IMR-90 (cell line): ENCODE results near the gene RPS27. TPM values are rescaled to one million over a fixed set of nuclear protein-coding genes. Genes with fewer than 3 reads are reported as not detected.

Source experiments
- ATAC-seq: fragments of 200-7000 bp; cut with Tn5 transposase; 2 replicates; pipeline ENCODE4 v1.9.1; 2020; ENCODE audit warnings: low read depth, mild to moderate bottlenecking, moderate library complexity
- BruUV-seq: library from RNA; stranded (reverse); fragments of 400-500 nt; replicated peaks from 2 replicates; lab custom pipeline; 2021; lab: Mats Ljungman, UMichigan
- CTCF ChIA-PET: fragments of 300-600 bp; formaldehyde crosslinking; extraction: SDS; loops from one replicate; lab custom pipeline; 2021; ENCODE audit warnings: antibody characterized with exemption; lab: Yijun Ruan, JAX
- POLR2A ChIA-PET: fragments of 300-600 bp; sonication (Branson Sonifier 250); formaldehyde crosslinking; loops from one replicate; lab custom pipeline; 2022; ENCODE audit warnings: antibody characterized with exemption; ENCODE audit not compliant: unreplicated experiment; lab: Charles Lee
- DNase-seq: peaks from one replicate; pipeline ENCODE4 v3.0.0; 2013
- H2AFZ ChIP-seq: replicated peaks from 2 replicates; pipeline ENCODE3; 2013; ENCODE audit warnings: low read length, mild to moderate bottlenecking; ENCODE audit not compliant: poor library complexity
- H2AK5ac ChIP-seq: 2 replicates; pipeline ENCODE4 v1.6.1; 2013; ENCODE audit warnings: low read depth, low read length, inconsistent platforms
- H2AK9ac ChIP-seq: replicated peaks from 2 replicates; pipeline ENCODE3; 2013; ENCODE audit warnings: mild to moderate bottlenecking, low read depth, low read length, moderate library complexity; ENCODE audit not compliant: poor library complexity
- H2BK120ac ChIP-seq: 2 replicates; pipeline ENCODE4 v1.6.1; 2013; ENCODE audit warnings: low read depth, low read length, inconsistent platforms
- H2BK15ac ChIP-seq: 3 replicates; pipeline ENCODE4 v1.6.1; 2013; ENCODE audit warnings: low read depth, low read length, inconsistent platforms
- H2BK20ac ChIP-seq: 2 replicates; pipeline ENCODE4 v1.6.1; 2013; ENCODE audit warnings: low read depth, mild to moderate bottlenecking, inconsistent platforms, low read length, moderate library complexity
- H2BK5ac ChIP-seq: 2 replicates; pipeline ENCODE4 v1.6.1; 2013; ENCODE audit warnings: mild to moderate bottlenecking, low read depth, low read length, inconsistent platforms; ENCODE audit not compliant: poor library complexity, severe bottlenecking
- H3K14ac ChIP-seq: replicated peaks from 2 replicates; pipeline ENCODE4 v1.6.1; 2013; ENCODE audit warnings: low read depth, low read length, inconsistent platforms
- H3K18ac ChIP-seq: 2 replicates; pipeline ENCODE4 v1.6.1; 2013; ENCODE audit warnings: low read depth, low read length, control low read depth
- H3K23ac ChIP-seq: 2 replicates; pipeline ENCODE4 v1.6.1; 2013; ENCODE audit warnings: low read depth, low read length, inconsistent platforms
- H3K27ac ChIP-seq: 2 replicates; pipeline ENCODE4 v1.5.1; 2013; ENCODE audit warnings: mild to moderate bottlenecking, control low read depth, low read length; ENCODE audit not compliant: insufficient read depth
- H3K27me3 ChIP-seq: 2 replicates; pipeline ENCODE4 v1.6.1; 2013; ENCODE audit warnings: low read length; ENCODE audit not compliant: control insufficient read depth, insufficient read depth
- H3K36me3 ChIP-seq: 2 replicates; pipeline ENCODE4 v1.6.1; 2013; ENCODE audit warnings: low read length, mixed read lengths; ENCODE audit not compliant: control insufficient read depth, insufficient read depth
- H3K4ac ChIP-seq: 2 replicates; pipeline ENCODE4 v1.6.1; 2013; ENCODE audit warnings: low read depth, low read length, inconsistent platforms
- H3K4me1 ChIP-seq: 2 replicates; pipeline ENCODE4 v1.6.1; 2013; ENCODE audit warnings: low read length, mixed read lengths; ENCODE audit not compliant: control insufficient read depth, insufficient read depth
- H3K4me2 ChIP-seq: 2 replicates; pipeline ENCODE4 v1.6.1; 2013; ENCODE audit warnings: low read depth, mild to moderate bottlenecking, control low read depth, low read length, moderate library complexity
- H3K4me3 ChIP-seq: 2 replicates; pipeline ENCODE4 v1.5.1; 2013; ENCODE audit warnings: low read depth, mild to moderate bottlenecking, control low read depth, low read length, moderate library complexity; ENCODE audit not compliant: insufficient read depth
- H3K56ac ChIP-seq: 2 replicates; pipeline ENCODE4 v1.6.1; 2013; ENCODE audit warnings: low read length, inconsistent platforms; ENCODE audit not compliant: insufficient read depth; ENCODE audit errors: extremely low read depth
- H3K79me1 ChIP-seq, 2 experiments: 2 replicates each; pipeline ENCODE4 v1.6.1; 2013; ENCODE audit warnings: low read length in 2 of 2, inconsistent platforms in 1 of 2, low read depth in 1 of 2
- H3K9ac ChIP-seq: 2 replicates; pipeline ENCODE4 v1.6.1; 2013; ENCODE audit warnings: low read depth, low read length, control low read depth
- H3K9me1 ChIP-seq: 2 replicates; pipeline ENCODE4 v1.6.1; 2013; ENCODE audit warnings: low read length, inconsistent platforms; ENCODE audit not compliant: insufficient read depth
- H3K9me3 ChIP-seq: 2 replicates; pipeline ENCODE4 v1.6.1; 2013; ENCODE audit warnings: low read length; ENCODE audit not compliant: control insufficient read depth, insufficient read depth
- H4K20me1 ChIP-seq: 2 replicates; pipeline ENCODE4 v1.6.1; 2013; ENCODE audit warnings: low read length, inconsistent platforms; ENCODE audit not compliant: insufficient read depth
- H4K5ac ChIP-seq: 2 replicates; pipeline ENCODE4 v1.6.1; 2013; ENCODE audit warnings: mild to moderate bottlenecking, low read depth, low read length, control low read depth
- H4K8ac ChIP-seq, 2 experiments: 2 replicates each; pipeline ENCODE4 v1.6.1; 2013; ENCODE audit warnings: low read depth in 2 of 2, low read length in 2 of 2, control low read depth in 1 of 2, inconsistent platforms in 1 of 2
- H4K91ac ChIP-seq: 2 replicates; pipeline ENCODE4 v1.6.1; 2013; ENCODE audit warnings: low read depth, low read length, inconsistent platforms; ENCODE audit not compliant: insufficient read depth
- BHLHE40 ChIP-seq: fragments of 150-350 bp; IDR thresholded peaks from 2 replicates; pipeline ENCODE4 v1.6.1; 2016; ENCODE audit warnings: mild to moderate bottlenecking, low read depth, low read length
- CHD1 ChIP-seq: IDR thresholded peaks from 2 replicates; pipeline ENCODE4 v1.6.1; 2012; ENCODE audit warnings: low read depth, low read length, improper control_type of control experiment
- ELK1 ChIP-seq: fragments of 150-350 bp; IDR thresholded peaks from 2 replicates; pipeline ENCODE4 v1.6.1; 2016; ENCODE audit warnings: low read depth, mild to moderate bottlenecking, low read length, moderate library complexity, borderline replicate concordance
- FOS ChIP-seq: fragments of 150-350 bp; IDR thresholded peaks from 2 replicates; pipeline ENCODE4 v1.6.1; 2016; ENCODE audit warnings: low read depth, low read length
- MAZ ChIP-seq: IDR thresholded peaks from 2 replicates; pipeline ENCODE4 v1.6.1; 2012; ENCODE audit warnings: low read depth, mild to moderate bottlenecking, low read length, improper control_type of control experiment, moderate library complexity, borderline replicate concordance
- MXI1 ChIP-seq: IDR thresholded peaks from 2 replicates; pipeline ENCODE4 v1.6.1; 2012; ENCODE audit warnings: low read depth, mild to moderate bottlenecking, low read length, moderate library complexity, borderline replicate concordance
- SMC3 ChIP-seq: fragments of 150-350 bp; IDR thresholded peaks from 2 replicates; pipeline ENCODE4 v1.6.1; 2016; ENCODE audit warnings: low read depth, mild to moderate bottlenecking, antibody characterized with exemption, low read length, moderate library complexity
- USF2 ChIP-seq: fragments of 150-350 bp; IDR thresholded peaks from 2 replicates; pipeline ENCODE4 v1.6.1; 2017; ENCODE audit warnings: mild to moderate bottlenecking, antibody characterized with exemption, low read length, low read depth
- WGBS, 2 experiments: methylation state at CpG; one replicate each; pipeline versions ENCODE4 v1.1.5 to v1.1.7; 2013; ENCODE audit warnings: missing lambda C conversion rate in 2 of 2; ENCODE audit not compliant: insufficient read length in 1 of 2; ENCODE audit errors: extremely low coverage in 2 of 2; 5-methylcytosine and 5-hydroxymethylcytosine counted together
- dilution Hi-C: fragments of 300-500 bp; cut with HindIII; formaldehyde crosslinking; loops from one replicate; pipeline ENCODE4 v1.14.3; 2018; ENCODE audit warnings: low sequenced_read_pairs; ENCODE audit not compliant: unreplicated experiment
- in situ Hi-C: fragments of 300-500 bp; cut with MboI; formaldehyde crosslinking; loops from 3 replicates; pipeline ENCODE4 v1.14.3; 2019; ENCODE audit warnings: low sequenced_read_pairs, inconsistent platforms, mixed read lengths
- intact Hi-C: fragments of 100-400 bp; cut with micrococcal nuclease; formaldehyde crosslinking; loops from 2 replicates; pipeline ENCODE4 v1.10.0; 2022
- polyA plus RNA-seq, 3 experiments: library from polyadenylated mRNA; depleted of rRNA; stranded (reverse); fragments of >200 nt; gene quantifications; 2 replicates each; pipeline ENCODE4 v1.2.3, GENCODE V29; 2012; ENCODE audit warnings: low replicate concordance in 1 of 3
- total RNA-seq: library from RNA; depleted of rRNA; stranded (reverse); fragments of >200 nt; gene quantifications from 2 replicates; pipeline ENCODE4 v1.2.3, GENCODE V29; 2012

RPS27 gene
- total and polyA plus RNA-seq, 2 of the 4 experiments (the other 2 are of a cell fraction), result 320 to 6,236 TPM

- Histone ChIP-seq H2BK5ac (peak overlapping the region; percentile 93), H3K18ac (peak overlapping the region; percentile 85), H3K4ac (peak overlapping the region; percentile 87), H2AFZ (peak overlapping the region; percentile 97), H2BK20ac (0 out of 2 replicates have a peak overlapping the region, but pooled peaks have one; percentile 25), H2BK120ac (peak overlapping the region; percentile 52; the same call in 1 of the 2 replicates), H2BK15ac (no peak overlapping the region; the same call in 2 of the 3 replicates), H3K4me2 (peak overlapping the region; percentile 100), H4K20me1 (peaks cover 11% of the 10 kb centered on the region), H3K14ac (peak overlapping the region; percentile 96), H3K27ac (peak overlapping the region; percentile 97), H3K9me3 (no peaks in the 10 kb centered on the region), H2AK5ac (peak overlapping the region; percentile 96), H3K56ac (peak overlapping the region; percentile 81; the same call in 1 of the 2 replicates), H3K4me1 (peaks cover 9% of the 10 kb centered on the region), H3K9me1 (peaks cover 18% of the 10 kb centered on the region; the same call in 1 of the 2 replicates), H3K36me3 (peaks cover 35% of the 10 kb centered on the region), H2AK9ac (peak overlapping the region; percentile 99), H4K5ac (peak overlapping the region; percentile 86), H4K91ac (peak overlapping the region; percentile 70), H3K4me3 (peak overlapping the region; percentile 98), H3K23ac (peak overlapping the region; percentile 58), H3K27me3 (no peaks in the 10 kb centered on the region), H3K79me1 (peaks cover 15 to 55% of the 10 kb centered on the region in 2 experiments), H4K8ac (peak overlapping the region; percentile 90 to 91), H3K9ac (peak overlapping the region; percentile 98)
- DNase-seq (peak; percentile 56), ATAC-seq (peak; percentile 75)
- intact Hi-C loops (loop anchor here (1.0 kb wide), 2 partner anchors 125 to 149 kb away; no protein-coding TSS in a partner anchor), dilution Hi-C loops (no loop called here), in situ Hi-C loops (loop anchor here (5.0 kb wide), 1 partner anchor 149 kb away; no protein-coding TSS in a partner anchor)
- ChIA-PET CTCF (interaction anchor here (0.5 to 1.3 kb wide), 5 partner anchors 11 to 64 kb away, joined by 3 to 10 read pairs (median 4); partner anchors contain the start of genes RAB13 and SLC39A1), POLR2A (interaction anchor here (0.6 to 1.2 kb wide), 2 partner anchors 12 to 40 kb away, joined by 3 read pairs; partner anchors contain the start of gene CRTC2)
- TF ChIP-seq CHD1 (0 out of 2 replicates have a peak, but pooled peaks have one; percentile 20), ELK1 (no peak), MAZ (peak; percentile 71), BHLHE40 (peak; percentile 74), USF2 (peak; percentile 82), MXI1 (peak; percentile 66; the same call in 1 of the 2 replicates), FOS (no peak), SMC3 (no peak)
- WGBS, 2 experiments, result 0% methylated on average over 14 of the region's 95 CpGs; no CpG with 5 or more reads in 1 of the 2 experiments
- BruUV-seq, result no TSS peak
Measured at GRCh38 chr1:153945795-153946621, 44.6 kb upstream of the RPS27 start.
